Measurements from ENCODE around the gene GADL1. TPM values are rescaled to one million over a fixed set of nuclear protein-coding genes. Genes with fewer than 3 reads are reported as not detected.

Gene GADL1, protein sequence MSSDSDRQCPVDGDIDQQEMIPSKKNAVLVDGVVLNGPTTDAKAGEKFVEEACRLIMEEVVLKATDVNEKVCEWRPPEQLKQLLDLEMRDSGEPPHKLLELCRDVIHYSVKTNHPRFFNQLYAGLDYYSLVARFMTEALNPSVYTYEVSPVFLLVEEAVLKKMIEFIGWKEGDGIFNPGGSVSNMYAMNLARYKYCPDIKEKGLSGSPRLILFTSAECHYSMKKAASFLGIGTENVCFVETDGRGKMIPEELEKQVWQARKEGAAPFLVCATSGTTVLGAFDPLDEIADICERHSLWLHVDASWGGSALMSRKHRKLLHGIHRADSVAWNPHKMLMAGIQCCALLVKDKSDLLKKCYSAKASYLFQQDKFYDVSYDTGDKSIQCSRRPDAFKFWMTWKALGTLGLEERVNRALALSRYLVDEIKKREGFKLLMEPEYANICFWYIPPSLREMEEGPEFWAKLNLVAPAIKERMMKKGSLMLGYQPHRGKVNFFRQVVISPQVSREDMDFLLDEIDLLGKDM
- total RNA-seq: 0.13 TPM in 1 of 2 replicates, not detected in the other

DNA sequence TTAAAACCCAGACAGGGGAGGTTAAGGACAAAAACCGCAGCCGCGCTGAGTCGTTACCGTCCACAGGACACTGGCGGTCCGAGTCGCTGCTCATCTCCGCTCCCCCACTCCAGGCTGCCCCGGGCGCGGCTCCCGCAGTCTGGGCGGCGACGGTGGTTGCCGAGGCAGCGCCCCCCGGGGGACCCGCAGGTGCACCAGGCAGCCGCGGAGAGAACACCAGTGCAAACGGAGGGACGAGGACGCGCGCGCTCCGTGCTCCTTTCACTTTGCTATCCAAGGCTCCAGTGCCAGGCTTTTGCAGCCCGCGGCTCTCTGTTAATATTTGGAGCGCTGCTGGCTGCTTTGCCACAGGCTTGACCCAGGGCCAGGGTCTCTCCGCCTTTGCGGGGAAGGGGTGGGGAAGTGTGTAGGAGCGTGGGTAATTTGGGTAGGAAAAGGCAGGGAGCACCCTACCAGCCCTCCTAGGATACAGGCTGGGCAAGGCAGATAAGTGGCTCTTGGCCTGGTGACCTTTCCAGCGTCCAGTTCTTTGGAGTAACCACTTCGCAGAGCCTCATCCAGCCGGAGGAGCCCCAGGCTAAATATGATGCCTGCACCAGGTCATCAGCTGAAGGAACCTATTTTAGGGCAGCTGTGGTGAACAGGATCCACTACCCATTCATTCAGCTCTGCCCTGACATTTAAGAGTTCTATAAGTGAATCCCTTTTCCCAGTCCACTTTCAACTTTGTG is at the start of gene GADL1:
GADL1 (minus strand) TSS at position 141 of the 731 bp plus-strand sequence; CDS start at position 94, 47 bp downstream.

Data from mesangial cell (primary cell).